Common myeloid progenitor, CD34-positive (primary cell): ENCODE data around the gene COL15A1.

ENCODE experiments used
- CTCF ChIA-PET: fragments of 350-600 bp; sonication (Branson Sonifier 250); formaldehyde crosslinking; loops from one replicate; lab custom pipeline; 2021; ENCODE audit warnings: antibody characterized with exemption; lab: Charles Lee
- POLR2A ChIA-PET: fragments of 350-600 bp; sonication (Branson Sonifier 250); formaldehyde crosslinking; loops from one replicate; lab custom pipeline; 2021; ENCODE audit warnings: antibody characterized with exemption; lab: Charles Lee
- DNase-seq, 3 donors: peaks; one replicate each; pipeline versions ENCODE4 v3.0.0 to v3.0.0-alpha.2; 2013
- H3K27ac ChIP-seq, 2 experiments: 1 replicate in 1 of 2; 2 replicates in 1 of 2; pipeline ENCODE4 v1.7.0; 2013; ENCODE audit warnings: inconsistent platforms in 2 of 2, low read length in 2 of 2, mild to moderate bottlenecking in 2 of 2, low read depth in 1 of 2, moderate library complexity in 1 of 2; ENCODE audit not compliant: severe bottlenecking in 2 of 2, insufficient read depth in 1 of 2, poor library complexity in 1 of 2
- H3K27me3 ChIP-seq, 5 experiments: replicated peaks in 2 of 5; 1 replicate in 3 of 5; 2 replicates in 2 of 5; pipeline versions ENCODE4 v1.6.1 to v1.7.0; 2013; ENCODE audit warnings: low read length in 4 of 5, mild to moderate bottlenecking in 2 of 5, moderate library complexity in 2 of 5, inconsistent platforms in 1 of 5; ENCODE audit not compliant: insufficient read depth in 5 of 5, control insufficient read depth in 4 of 5
- H3K36me3 ChIP-seq, 4 experiments: 1 replicate in 2 of 4; 2 replicates in 2 of 4; pipeline versions ENCODE4 v1.6.1 to v1.7.0; 2013; ENCODE audit warnings: low read length in 3 of 4, control low read depth in 1 of 4, mild to moderate bottlenecking in 1 of 4; ENCODE audit not compliant: control insufficient read depth in 4 of 4, insufficient read depth in 4 of 4
- H3K4me1 ChIP-seq, 4 experiments: 1 replicate in 3 of 4; 2 replicates in 1 of 4; pipeline versions ENCODE4 v1.6.1 to v1.7.1; 2013; ENCODE audit warnings: low read length in 3 of 4, mild to moderate bottlenecking in 3 of 4, control low read depth in 1 of 4, inconsistent platforms in 1 of 4, moderate library complexity in 1 of 4; ENCODE audit not compliant: control insufficient read depth in 4 of 4, insufficient read depth in 4 of 4; ENCODE audit errors: control extremely low read depth in 1 of 4
- H3K4me3 ChIP-seq, 7 experiments: 1 replicate in 4 of 7; 2 replicates in 3 of 7; pipeline versions ENCODE4 v1.5.1 to v1.7.0; 2013; ENCODE audit warnings: mild to moderate bottlenecking in 7 of 7, low read length in 6 of 7, moderate library complexity in 6 of 7, inconsistent platforms in 2 of 7, low read depth in 2 of 7, control low read depth in 1 of 7; ENCODE audit not compliant: insufficient read depth in 4 of 7, control insufficient read depth in 1 of 7; ENCODE audit errors: extremely low read depth in 1 of 7
- H3K9me3 ChIP-seq, 5 experiments: 1 replicate in 4 of 5; 2 replicates in 1 of 5; pipeline versions ENCODE4 v1.6.1 to v1.7.1; 2013; ENCODE audit warnings: low read length in 4 of 5, mild to moderate bottlenecking in 2 of 5, inconsistent platforms in 1 of 5, low read depth in 1 of 5, moderate library complexity in 1 of 5; ENCODE audit not compliant: control insufficient read depth in 4 of 5, insufficient read depth in 2 of 5; ENCODE audit errors: control extremely low read depth in 1 of 5
- WGBS: methylation state at CpG from one replicate; pipeline ENCODE4 v1.1.5; 2013; ENCODE audit not compliant: insufficient coverage; 5-methylcytosine and 5-hydroxymethylcytosine counted together

The COL15A1 gene

GRCh38 chr9:99103901-99104458 lies 160.3 kb downstream of the COL15A1 start:
- DNase-seq: peak in 2 of 3 donors; percentile 31 to 49
- CTCF ChIA-PET: interaction anchor here (0.6 to 3.7 kb wide), 20 partner anchors 8 to 106 kb away, joined by 3 to 17 read pairs (median 5); no protein-coding TSS in a partner anchor

GRCh38 chr9:99104459-99105151 lies 160.9 kb downstream of the COL15A1 start, which contains the start of gene TGFBR1:
TGFBR1 (plus strand) TSS chr9:99105113; CDS start chr9:99105206, 93 bp downstream.
- CTCF ChIA-PET: interaction anchor here (0.6 to 3.7 kb wide), 15 partner anchors 9 to 279 kb away, joined by 3 to 17 read pairs (median 5); no protein-coding TSS in a partner anchor
- H3K4me3 ChIP-seq: peak within 1 kb of the TSS; percentile 47 to 91 (median 81)
- H3K9me3 ChIP-seq: no peaks in the 10 kb centered on the region
- WGBS: under 1% methylated on average over 37 of the region's 60 CpGs
- H3K36me3 ChIP-seq: no peaks in the 10 kb centered on the region
- H3K27ac ChIP-seq: peak within 1 kb of the TSS; percentile 40 to 81
- peaks cover 35 to 49% (median 46%) of the 10 kb centered on the region in 4 experiments for H3K4me1 ChIP-seq
- H3K27me3 ChIP-seq: no peaks in the 10 kb centered on the region
- POLR2A ChIA-PET: interaction anchor here (0.6 to 1.4 kb wide), 7 partner anchors 9 to 47 kb away, joined by 3 to 6 read pairs (median 3); no protein-coding TSS in a partner anchor
- peak; percentile 90 to 94 (median 94) for DNase-seq

More at GRCh38 chr9:99103901-99104458, 160.3 kb downstream of the COL15A1 start:
- Histone ChIP-seq H3K4me1 (peaks cover 31 to 43% (median 40%) of the 10 kb centered on the region in 4 experiments), H3K4me3 (peak overlapping the region; percentile 47 to 91 (median 76)), H3K36me3 (no peaks in the 10 kb centered on the region), H3K9me3 (peaks cover 0 to 4% (median 0%) of the 10 kb centered on the region in 5 experiments), H3K27me3 (no peaks in the 10 kb centered on the region), H3K27ac (peak overlapping the region in 1 of 2 experiments; percentile 43)
- POLR2A ChIA-PET: interaction anchor here (1.0 to 1.4 kb wide), 4 partner anchors 9 to 46 kb away, joined by 3 to 6 read pairs (median 5); no protein-coding TSS in a partner anchor
- 5% methylated on average over 4 of the region's 14 CpGs for WGBS

GRCh38 chr9:99105152-99106043 lies 161.7 kb downstream of the COL15A1 start:
- ChIA-PET POLR2A (interaction anchor here (0.6 to 1.0 kb wide), 4 partner anchors 8 to 65 kb away, joined by 3 to 5 read pairs (median 4); no protein-coding TSS in a partner anchor), CTCF (interaction anchor here (0.6 to 3.3 kb wide), 12 partner anchors 8 to 279 kb away, joined by 3 to 12 read pairs (median 6); no protein-coding TSS in a partner anchor)
- 0% methylated on average over 74 of the region's 118 CpGs for WGBS
- H3K36me3 ChIP-seq: no peaks in the 10 kb centered on the region
- no peaks in the 10 kb centered on the region for H3K9me3 ChIP-seq
- H3K27me3 ChIP-seq: no peaks in the 10 kb centered on the region
- peak; percentile 30 to 68 (median 54) for DNase-seq
- peak overlapping the region; percentile 40 to 81 for H3K27ac ChIP-seq
- H3K4me3 ChIP-seq: peak overlapping the region; percentile 47 to 91 (median 81)
- peaks cover 38 to 57% (median 52%) of the 10 kb centered on the region in 4 experiments for H3K4me1 ChIP-seq

- H3K4me1 ChIP-seq: peaks cover 38 to 64% (median 55%) of the 10 kb centered on the region in 4 experiments
- peak overlapping the region; percentile 47 to 91 (median 81) for H3K4me3 ChIP-seq
- H3K36me3 ChIP-seq: peaks cover 0 to 3% (median 1%) of the 10 kb centered on the region in 4 experiments
- H3K27me3 ChIP-seq: no peaks in the 10 kb centered on the region
- WGBS: 0% methylated on average over 6 of the region's 9 CpGs
- POLR2A ChIA-PET: interaction anchor here (0.6 to 0.7 kb wide), 2 partner anchors 48 to 64 kb away, joined by 3 to 4 read pairs; no protein-coding TSS in a partner anchor
- H3K9me3 ChIP-seq: no peaks in the 10 kb centered on the region
- CTCF ChIA-PET: interaction anchor here (1.0 to 3.3 kb wide), 7 partner anchors 8 to 47 kb away, joined by 3 to 12 read pairs (median 9); no protein-coding TSS in a partner anchor
- no peak for DNase-seq
- peak overlapping the region; percentile 40 to 81 for H3K27ac ChIP-seq
These were observed 162.3 kb downstream of the COL15A1 start for GRCh38 chr9:99106044-99106375.

- H3K27me3 ChIP-seq: no peaks in the 10 kb centered on the region
- H3K36me3 ChIP-seq: peaks cover 0 to 7% (median 1%) of the 10 kb centered on the region in 4 experiments
- 3% methylated on average over 3 of the region's 3 CpGs for WGBS
- peak overlapping the region in 3 of 7 experiments; percentile 17 to 91 (median 83) for H3K4me3 ChIP-seq
- peaks cover 38 to 74% (median 61%) of the 10 kb centered on the region in 4 experiments for H3K4me1 ChIP-seq
- ChIA-PET CTCF (interaction anchor here (1.2 to 2.3 kb wide), 5 partner anchors 12 to 49 kb away, joined by 6 to 9 read pairs (median 9); no protein-coding TSS in a partner anchor), POLR2A (no interaction called here)
- DNase-seq: no peak
- H3K9me3 ChIP-seq: no peaks in the 10 kb centered on the region
- no peak overlapping the region for H3K27ac ChIP-seq
These were observed 163.7 kb downstream of the COL15A1 start for GRCh38 chr9:99107421-99107820.

GRCh38 chr9:99108131-99108530 lies 164.4 kb downstream of the COL15A1 start:
- H3K4me1 ChIP-seq: peaks cover 44 to 81% (median 67%) of the 10 kb centered on the region in 4 experiments
- peaks cover 0 to 7% (median 1%) of the 10 kb centered on the region in 4 experiments for H3K36me3 ChIP-seq
- H3K4me3 ChIP-seq: peak overlapping the region in 2 of 7 experiments; percentile 17 to 83
- H3K27me3 ChIP-seq: no peaks in the 10 kb centered on the region
- no peak overlapping the region for H3K27ac ChIP-seq
- no CpG with 5 or more reads among the region's 2 CpGs for WGBS
- H3K9me3 ChIP-seq: no peaks in the 10 kb centered on the region
- POLR2A ChIA-PET: no interaction called here
- CTCF ChIA-PET: no interaction called here
- DNase-seq: no peak
